Brain microvascular endothelial cell (primary cell): ENCODE measurements around the gene DYNC2I2.

Experiments used
- DNase-seq: peaks from one replicate; pipeline ENCODE4 v3.0.0-alpha.2; 2020
- H3K27ac ChIP-seq: fragments of 250-450 bp; sonication (Bioruptor Pico); 2 replicates; pipeline ENCODE4 v1.5.1; 2020; ENCODE audit warnings: mild to moderate bottlenecking, moderate library complexity
- H3K27me3 ChIP-seq: fragments of 250-450 bp; sonication (Bioruptor Pico); replicated peaks from 2 replicates; pipeline ENCODE4 v1.5.1; 2020; ENCODE audit warnings: mild to moderate bottlenecking
- H3K36me3 ChIP-seq: fragments of 250-450 bp; sonication (Bioruptor Pico); replicated peaks from 2 replicates; pipeline ENCODE4 v1.5.1; 2020; ENCODE audit warnings: mild to moderate bottlenecking
- H3K4me3 ChIP-seq: 2 replicates; pipeline ENCODE4 v1.5.1; 2011; ENCODE audit warnings: low read depth, mild to moderate bottlenecking, control low read depth, low read length, moderate library complexity
- in situ Hi-C: cut with HindIII; loops from 2 replicates; pipeline ENCODE4 v1.10.0; 2017; ENCODE audit warnings: low sequenced_read_pairs, low pct_ligation_motif_present
- TF ChIP-seq, protein P1 (sequence below): IDR thresholded peaks from 2 replicates; pipeline ENCODE4 v1.5.1; 2011; ENCODE audit warnings: low read depth, mild to moderate bottlenecking, moderate library complexity, low read length, control low read depth, inconsistent platforms; ENCODE audit errors: missing control alignments

The DYNC2I2 gene

DNA sequence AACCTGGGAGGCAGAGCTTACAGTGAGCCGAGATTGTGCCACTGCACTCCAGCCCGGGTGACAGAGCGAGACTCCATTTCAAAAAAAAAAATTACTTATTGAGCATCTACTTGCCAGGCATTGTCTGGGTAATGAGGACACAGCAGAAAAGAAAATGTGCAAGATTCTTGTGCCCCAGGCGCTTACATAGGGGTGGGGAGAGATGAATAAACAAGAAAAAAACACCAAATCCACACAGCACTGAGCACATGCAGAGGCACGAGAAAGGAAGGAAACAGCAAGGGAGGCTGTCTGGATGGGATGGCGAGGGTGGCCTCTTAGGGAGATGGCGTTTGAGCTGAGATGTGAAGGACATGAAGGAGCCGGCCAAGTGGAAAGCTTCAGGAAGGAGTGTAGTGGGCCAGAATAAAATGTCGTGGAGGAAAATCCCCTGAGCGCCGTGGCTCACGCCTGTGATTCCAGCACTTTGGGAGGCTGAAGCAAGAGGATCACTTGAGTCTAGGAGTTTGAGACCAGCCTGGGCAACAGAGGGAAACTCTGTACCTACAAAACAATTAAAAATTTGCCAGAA lies 13.9 kb downstream of the DYNC2I2 start:
- peaks cover 2% of the 10 kb centered on the region for H3K36me3 ChIP-seq
- no peak overlapping the region for H3K27ac ChIP-seq

DNA sequence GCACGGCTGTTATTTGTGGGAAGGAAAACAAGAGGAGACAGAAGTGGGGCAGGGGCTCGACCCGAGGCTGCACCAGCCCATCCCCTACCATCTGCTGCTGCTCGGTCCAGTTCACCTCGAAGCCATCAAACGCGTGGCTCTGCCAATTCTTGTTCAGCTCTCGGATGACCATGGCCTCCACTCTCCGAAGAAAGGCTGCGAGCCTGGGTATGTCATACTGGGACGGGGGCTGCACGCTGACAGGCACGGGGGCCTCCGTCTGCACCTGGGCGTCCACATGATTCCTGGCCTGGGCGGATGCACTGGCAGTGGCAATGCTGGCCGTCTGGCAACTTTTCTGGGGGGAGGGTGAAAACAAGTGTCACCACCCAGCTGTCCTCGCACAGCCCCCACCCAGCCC lies 16.0 kb downstream of the DYNC2I2 start:
- no peak for DNase-seq
- in situ Hi-C loops = no loop called here
- no peak overlapping the region for H3K27ac ChIP-seq
- no peaks in the 10 kb centered on the region for H3K27me3 ChIP-seq
- TF ChIP-seq, protein P1, sequence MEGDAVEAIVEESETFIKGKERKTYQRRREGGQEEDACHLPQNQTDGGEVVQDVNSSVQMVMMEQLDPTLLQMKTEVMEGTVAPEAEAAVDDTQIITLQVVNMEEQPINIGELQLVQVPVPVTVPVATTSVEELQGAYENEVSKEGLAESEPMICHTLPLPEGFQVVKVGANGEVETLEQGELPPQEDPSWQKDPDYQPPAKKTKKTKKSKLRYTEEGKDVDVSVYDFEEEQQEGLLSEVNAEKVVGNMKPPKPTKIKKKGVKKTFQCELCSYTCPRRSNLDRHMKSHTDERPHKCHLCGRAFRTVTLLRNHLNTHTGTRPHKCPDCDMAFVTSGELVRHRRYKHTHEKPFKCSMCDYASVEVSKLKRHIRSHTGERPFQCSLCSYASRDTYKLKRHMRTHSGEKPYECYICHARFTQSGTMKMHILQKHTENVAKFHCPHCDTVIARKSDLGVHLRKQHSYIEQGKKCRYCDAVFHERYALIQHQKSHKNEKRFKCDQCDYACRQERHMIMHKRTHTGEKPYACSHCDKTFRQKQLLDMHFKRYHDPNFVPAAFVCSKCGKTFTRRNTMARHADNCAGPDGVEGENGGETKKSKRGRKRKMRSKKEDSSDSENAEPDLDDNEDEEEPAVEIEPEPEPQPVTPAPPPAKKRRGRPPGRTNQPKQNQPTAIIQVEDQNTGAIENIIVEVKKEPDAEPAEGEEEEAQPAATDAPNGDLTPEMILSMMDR = no peak
- peaks cover 2% of the 10 kb centered on the region for H3K36me3 ChIP-seq
- H3K4me3 ChIP-seq = no peak overlapping the region

More for the DNA sequence above, 13.9 kb downstream of the DYNC2I2 start:
- Histone ChIP-seq H3K4me3 (no peak overlapping the region), H3K27me3 (no peaks in the 10 kb centered on the region)
- in situ Hi-C loops = no loop called here
- TF ChIP-seq, protein P1 = no peak
- DNase-seq = no peak

DNA sequence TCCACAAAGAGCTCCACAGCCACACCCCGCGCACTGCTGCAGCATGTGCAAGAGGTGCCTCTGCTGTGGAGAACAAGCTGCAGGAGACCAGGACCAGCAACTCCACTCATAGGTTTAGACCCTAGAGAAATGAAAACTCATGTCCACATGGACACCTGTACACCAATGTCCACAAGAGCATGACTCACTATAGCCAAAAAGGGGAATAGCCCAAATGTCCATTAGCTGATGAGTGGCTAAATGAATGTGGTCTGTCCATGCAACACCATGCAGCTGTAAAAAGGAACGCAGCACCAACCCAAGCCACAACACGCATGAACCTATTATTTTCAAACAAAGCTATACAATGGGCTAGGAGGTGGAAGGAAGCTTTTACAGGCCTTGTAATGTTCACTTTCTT lies 18.1 kb downstream of the DYNC2I2 start:
- Histone ChIP-seq H3K27me3 (no peaks in the 10 kb centered on the region), H3K36me3 (peaks cover 9% of the 10 kb centered on the region), H3K4me3 (no peak overlapping the region), H3K27ac (no peak overlapping the region)
- TF ChIP-seq, protein P1 = no peak
- in situ Hi-C loops = no loop called here
- DNase-seq = no peak

DNA sequence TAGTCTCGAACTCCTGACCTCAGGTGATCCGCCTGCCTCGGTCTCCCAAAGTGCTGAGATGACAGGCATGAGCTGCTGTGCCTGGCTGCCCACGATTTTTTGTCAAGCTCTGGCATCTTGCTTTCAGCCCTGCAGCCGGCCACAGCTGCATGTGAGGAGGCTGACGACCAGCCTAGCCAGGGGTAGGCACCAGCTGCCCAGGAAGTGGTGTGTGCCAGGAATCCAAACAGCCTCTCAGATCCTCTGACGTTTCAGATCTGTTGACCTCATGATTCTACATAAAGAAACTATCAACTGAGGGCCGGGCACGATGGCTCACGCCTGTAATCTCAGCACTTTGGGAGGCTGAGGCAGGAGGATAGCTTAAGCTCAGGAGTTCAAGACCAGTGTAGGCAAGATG lies 19.0 kb downstream of the DYNC2I2 start:
- in situ Hi-C loops = no loop called here
- no peak for DNase-seq
- no peaks in the 10 kb centered on the region for H3K27me3 ChIP-seq
- no peak overlapping the region for H3K4me3 ChIP-seq
- H3K27ac ChIP-seq = no peak overlapping the region
- peaks cover 19% of the 10 kb centered on the region for H3K36me3 ChIP-seq
- TF ChIP-seq, protein P1 = no peak

DNA sequence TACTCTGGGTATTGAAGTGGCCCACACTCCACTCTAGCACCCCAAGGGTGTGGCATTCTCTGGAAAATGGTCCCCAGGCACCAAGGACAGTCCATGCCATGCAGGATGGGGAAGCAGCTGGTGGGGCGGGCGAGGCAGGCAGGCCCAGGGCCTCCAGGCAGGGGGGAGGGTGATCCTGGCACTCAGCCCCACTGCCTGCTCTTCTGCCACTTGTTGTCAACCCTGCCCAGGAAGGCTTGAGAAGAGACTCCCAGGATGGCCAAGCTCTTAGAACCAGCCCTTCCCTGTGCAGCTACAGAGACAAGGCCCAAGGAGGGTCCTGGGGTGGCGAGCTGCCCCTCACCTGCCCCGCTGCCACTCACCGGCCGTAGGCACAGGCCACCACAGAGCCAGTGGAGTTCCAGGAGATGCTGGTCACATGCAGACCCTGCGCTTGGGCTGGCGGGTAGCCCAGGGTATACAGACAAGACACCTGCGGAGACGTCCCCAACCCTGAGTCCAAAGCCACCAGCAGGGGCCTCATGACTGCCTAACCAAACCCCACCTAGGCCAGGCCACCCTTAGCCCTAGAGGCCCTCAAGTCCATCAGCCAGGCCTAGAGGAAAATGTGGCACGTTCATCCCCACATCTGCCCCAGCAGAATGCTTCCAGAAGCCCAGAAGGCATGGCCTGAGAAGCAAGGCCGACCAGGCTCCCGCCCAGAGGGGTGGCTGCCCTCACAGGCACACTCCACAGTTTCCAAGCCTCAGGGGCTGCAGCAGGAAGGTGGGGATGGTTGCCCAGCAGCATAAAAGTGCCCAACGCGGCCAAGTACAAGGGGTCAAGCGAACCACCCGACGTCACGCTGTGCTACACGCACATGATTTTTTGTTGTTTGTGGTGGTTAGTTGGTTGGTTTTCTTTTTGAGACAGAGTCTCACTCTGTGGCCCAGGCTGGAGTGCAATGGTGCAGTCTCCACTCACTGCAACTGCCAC lies 19.8 kb downstream of the DYNC2I2 start:
- H3K27ac ChIP-seq = no peak overlapping the region
- peaks cover 27% of the 10 kb centered on the region for H3K36me3 ChIP-seq
- H3K4me3 ChIP-seq = no peak overlapping the region
- H3K27me3 ChIP-seq = no peaks in the 10 kb centered on the region
- in situ Hi-C loops = no loop called here
- DNase-seq = no peak
- TF ChIP-seq, protein P1 = no peak
